Lower leg skin (tissue), 4 donors: ENCODE data around the gene CHRM4. TPM values are rescaled to one million over a fixed set of nuclear protein-coding genes. Genes with fewer than 3 reads are reported as not detected.

Source experiments
- DNase-seq, 2 donors: peaks; one replicate each; pipeline ENCODE4 v3.0.0-alpha.2; 2019; ENCODE audit warnings: low spot score in 2 of 2
- H3K4me3 ChIP-seq: fragments of 200-600 bp; sonication (generic); 2 replicates; pipeline ENCODE4 v1.5.1; 2017; ENCODE audit warnings: mild to moderate bottlenecking, low read depth; ENCODE audit not compliant: poor library complexity, severe bottlenecking
- POLR2A ChIP-seq, 2 donors: fragments of 450-650 bp; IDR thresholded peaks; one replicate each; pipeline ENCODE4 v1.6.1; 2016 to 2017; ENCODE audit warnings: antibody characterized with exemption in 2 of 2, mild to moderate bottlenecking in 1 of 2, moderate library complexity in 1 of 2
- WGBS, 2 donors: methylation state at CpG; one replicate each; pipeline ENCODE4 v1.1.5; 2018; 5-methylcytosine and 5-hydroxymethylcytosine counted together
- intact Hi-C: fragments of 100-400 bp; cut with DNase I; formaldehyde crosslinking; loops from one replicate; pipeline ENCODE4 v1.15.0; 2023; ENCODE audit warnings: low total_unique reads
- total RNA-seq, 4 donors: library from RNA; depleted of rRNA; stranded (reverse); fragments of >200 nt; gene quantifications; one replicate each; pipeline ENCODE4 v1.1.0, GENCODE V29; 2016
- TF ChIP-seq, protein P1 (sequence below), 3 donors: fragments of 450-650 bp; IDR thresholded peaks; one replicate each; pipeline ENCODE4 v1.5.1; 2016; ENCODE audit warnings: antibody characterized with exemption in 3 of 3, mild to moderate bottlenecking in 3 of 3, moderate library complexity in 2 of 3

The CHRM4 gene
- total RNA-seq, 4 donors from 2014 or later, result 1.2 to 8.1 (median 3.3) TPM

DNA sequence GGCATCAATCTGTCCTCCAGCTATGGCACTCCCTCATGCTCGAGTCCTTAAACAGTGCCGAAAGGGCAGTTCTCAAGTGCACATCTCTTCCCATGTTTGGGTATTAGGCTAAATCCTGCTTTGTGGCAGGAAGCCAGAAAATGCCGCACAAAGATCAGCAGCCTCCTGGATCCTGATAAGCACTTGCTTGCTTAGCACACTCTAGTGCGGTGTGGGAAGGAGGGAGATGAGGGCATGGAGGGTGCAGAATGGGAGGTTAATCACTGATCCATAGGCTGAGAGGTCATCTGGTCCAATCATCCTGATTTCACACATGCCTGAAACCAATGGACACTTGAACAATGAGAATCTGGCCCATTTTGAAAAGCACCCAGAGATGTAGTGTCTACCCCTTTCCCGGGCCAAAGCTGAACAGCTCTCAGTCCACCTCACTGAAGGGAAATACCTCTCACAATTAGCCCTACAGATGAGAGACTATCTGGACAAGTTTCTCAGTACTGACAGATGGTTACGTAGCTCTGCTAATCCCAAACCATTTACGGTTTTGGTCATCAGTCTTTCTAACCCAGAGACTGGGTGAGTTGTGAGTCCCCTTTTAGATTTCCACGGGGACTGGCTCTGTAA, 29.8 kb upstream of the CHRM4 start:
- DNase-seq, result no peak
- 93 to 96% methylated on average over 8 of the region's 8 CpGs for WGBS, 2 donors
- H3K4me3 ChIP-seq, result no peak overlapping the region
- TF ChIP-seq, protein P1, sequence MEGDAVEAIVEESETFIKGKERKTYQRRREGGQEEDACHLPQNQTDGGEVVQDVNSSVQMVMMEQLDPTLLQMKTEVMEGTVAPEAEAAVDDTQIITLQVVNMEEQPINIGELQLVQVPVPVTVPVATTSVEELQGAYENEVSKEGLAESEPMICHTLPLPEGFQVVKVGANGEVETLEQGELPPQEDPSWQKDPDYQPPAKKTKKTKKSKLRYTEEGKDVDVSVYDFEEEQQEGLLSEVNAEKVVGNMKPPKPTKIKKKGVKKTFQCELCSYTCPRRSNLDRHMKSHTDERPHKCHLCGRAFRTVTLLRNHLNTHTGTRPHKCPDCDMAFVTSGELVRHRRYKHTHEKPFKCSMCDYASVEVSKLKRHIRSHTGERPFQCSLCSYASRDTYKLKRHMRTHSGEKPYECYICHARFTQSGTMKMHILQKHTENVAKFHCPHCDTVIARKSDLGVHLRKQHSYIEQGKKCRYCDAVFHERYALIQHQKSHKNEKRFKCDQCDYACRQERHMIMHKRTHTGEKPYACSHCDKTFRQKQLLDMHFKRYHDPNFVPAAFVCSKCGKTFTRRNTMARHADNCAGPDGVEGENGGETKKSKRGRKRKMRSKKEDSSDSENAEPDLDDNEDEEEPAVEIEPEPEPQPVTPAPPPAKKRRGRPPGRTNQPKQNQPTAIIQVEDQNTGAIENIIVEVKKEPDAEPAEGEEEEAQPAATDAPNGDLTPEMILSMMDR (IDR thresholded peaks at IDR 0.05), result no peak
- TF ChIP-seq POLR2A (IDR thresholded peaks at IDR 0.05), result no peak
- intact Hi-C loops, result no loop called here

DNA sequence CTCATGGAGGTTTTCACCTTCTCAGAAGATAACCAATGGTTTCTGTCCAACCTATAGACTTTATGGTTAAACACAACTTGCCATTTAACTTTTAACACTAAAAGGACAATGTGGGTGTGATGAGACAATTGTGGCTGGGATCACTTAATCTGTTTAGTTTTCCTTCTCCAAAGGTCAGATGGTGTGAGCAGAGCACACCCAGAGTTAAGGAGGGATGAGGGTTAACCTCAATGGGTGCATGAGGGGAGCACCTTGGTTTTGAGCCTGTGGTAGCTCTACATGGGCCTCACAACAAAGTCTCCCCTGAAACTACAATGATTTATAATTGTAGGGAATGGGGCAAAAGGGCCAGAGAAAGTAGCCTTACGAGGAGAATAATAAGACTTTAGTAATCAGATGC, 28.9 kb upstream of the CHRM4 start:
- 93 to 95% methylated on average over 1 of the region's 1 CpG for WGBS, 2 donors
- TF ChIP-seq POLR2A (IDR thresholded peaks at IDR 0.05), result no peak
- TF ChIP-seq, protein P1 (IDR thresholded peaks at IDR 0.05), result no peak
- no peak overlapping the region for H3K4me3 ChIP-seq
- intact Hi-C loops, result no loop called here
- no peak for DNase-seq

DNA sequence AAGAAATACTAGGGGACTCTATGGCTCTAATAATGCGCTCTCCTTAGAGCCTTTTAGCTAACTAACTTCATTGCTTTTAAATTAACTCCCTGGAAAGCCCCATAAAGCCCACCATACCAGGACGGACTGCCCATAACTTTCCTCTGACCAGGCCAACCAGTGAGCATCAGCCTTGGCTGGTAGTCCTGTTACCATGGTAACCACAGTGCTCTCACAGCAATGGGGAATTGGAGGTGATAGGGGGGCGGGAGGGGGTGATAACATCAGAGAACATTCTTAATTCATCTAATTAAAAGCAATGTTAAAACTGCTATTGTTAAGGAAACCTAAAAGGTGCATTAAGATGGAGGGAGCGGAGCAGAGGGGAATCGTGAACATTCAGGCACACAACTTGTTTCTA, 27.2 kb upstream of the CHRM4 start:
- TF ChIP-seq POLR2A (IDR thresholded peaks at IDR 0.05), result no peak

DNA sequence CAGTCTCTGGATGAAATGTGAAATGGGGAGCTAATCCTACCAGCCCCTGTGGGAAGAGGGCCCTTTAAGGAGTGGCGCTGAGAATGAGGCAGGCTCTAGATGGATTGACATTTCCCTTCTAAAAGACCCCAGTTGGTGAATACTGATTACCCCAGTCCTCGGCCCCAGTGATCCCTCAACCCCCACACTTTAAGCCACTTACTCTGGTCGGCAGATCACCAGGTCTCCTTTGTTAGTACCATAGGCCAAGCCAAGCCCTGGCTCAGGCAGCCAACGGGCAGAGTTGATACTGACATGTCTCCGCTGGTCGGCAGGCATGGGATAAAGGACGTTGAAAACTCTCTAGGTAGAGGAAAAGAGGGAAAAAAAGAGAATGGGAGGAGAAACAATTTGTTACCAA, 26.1 kb upstream of the CHRM4 start:
- DNase-seq, result peak in 1 of 2 donors; percentile 78
- H3K4me3 ChIP-seq, result no peak overlapping the region
- intact Hi-C loops, result no loop called here
- WGBS, 2 donors, result 85 to 91% methylated on average over 7 of the region's 7 CpGs
- no peak for TF ChIP-seq POLR2A (IDR thresholded peaks at IDR 0.05)
- TF ChIP-seq, protein P1 (IDR thresholded peaks at IDR 0.05), result no peak

More for the DNA sequence above, 27.2 kb upstream of the CHRM4 start:
- intact Hi-C loops, result no loop called here
- H3K4me3 ChIP-seq, result no peak overlapping the region
- DNase-seq, result no peak
- 91 to 95% methylated on average over 5 of the region's 5 CpGs for WGBS, 2 donors

DNA sequence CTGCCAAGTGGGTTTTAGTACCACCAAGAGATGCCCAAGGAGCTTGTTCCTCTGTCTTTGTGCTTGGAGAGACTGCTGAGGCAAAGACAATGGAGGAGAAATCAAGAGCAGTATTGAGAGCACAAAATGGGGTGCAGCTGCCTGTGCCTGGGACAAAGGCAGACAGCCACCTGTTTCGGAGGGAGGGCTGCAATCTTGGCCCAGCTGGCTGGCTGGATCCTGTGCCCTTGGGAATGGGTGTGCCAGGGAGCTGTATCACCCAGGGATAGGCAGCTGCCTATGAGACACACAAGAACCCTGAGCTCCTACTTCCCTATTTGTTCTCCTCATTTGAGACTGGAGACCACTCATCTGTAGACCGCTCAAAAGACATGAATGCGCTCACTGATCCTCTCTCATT, 23.3 kb upstream of the CHRM4 start:
- TF ChIP-seq, protein P1 (IDR thresholded peaks at IDR 0.05), result no peak
- no peak for TF ChIP-seq POLR2A (IDR thresholded peaks at IDR 0.05)
- no peak overlapping the region for H3K4me3 ChIP-seq
- intact Hi-C loops, result no loop called here
- 57 to 59% methylated on average over 3 of the region's 3 CpGs for WGBS, 2 donors
- DNase-seq, result no peak

DNA sequence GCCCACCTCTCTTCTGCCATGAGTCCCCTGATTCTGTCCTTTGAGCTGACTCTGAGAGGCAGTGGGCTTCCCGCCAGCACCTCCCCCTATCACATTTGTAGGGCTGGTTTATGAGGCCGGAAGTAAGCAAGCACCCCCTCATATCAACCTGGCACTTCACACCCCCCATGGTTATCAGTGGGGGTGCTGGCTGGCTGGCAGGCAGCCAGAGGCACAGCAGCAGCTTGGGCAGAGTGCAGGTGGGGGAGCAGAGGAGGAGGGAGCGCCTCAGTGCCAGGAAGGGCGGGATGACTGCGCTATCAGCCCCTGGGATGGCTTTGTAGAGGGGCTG, 22.9 kb upstream of the CHRM4 start:
- no peak for DNase-seq
- TF ChIP-seq POLR2A (IDR thresholded peaks at IDR 0.05), result no peak
- TF ChIP-seq, protein P1 (IDR thresholded peaks at IDR 0.05), result no peak
- H3K4me3 ChIP-seq, result no peak overlapping the region

More for the DNA sequence above, 22.9 kb upstream of the CHRM4 start:
- WGBS, 2 donors, result 92 to 97% methylated on average over 5 of the region's 5 CpGs
- intact Hi-C loops, result no loop called here
